Esophagus squamous epithelium (tissue), 4 donors: Measurements from ENCODE around the gene CMC2.

ENCODE experiments used
- CTCF ChIP-seq, 6 experiments: fragments of 450-650 bp in 4 of 6; fragments of 200-600 bp in 2 of 6; sonication (generic) in 2 of 6; IDR thresholded peaks; one replicate each; pipeline ENCODE4 v1.5.1; 2016 to 2019; ENCODE audit warnings: antibody characterized with exemption in 6 of 6, mild to moderate bottlenecking in 4 of 6, moderate library complexity in 4 of 6
- POLR2A ChIP-seq, 4 donors: fragments of 450-650 bp; IDR thresholded peaks; one replicate each; pipeline ENCODE4 v1.6.1; 2017; ENCODE audit warnings: antibody characterized with exemption in 4 of 4, mild to moderate bottlenecking in 4 of 4, moderate library complexity in 3 of 4

- TF ChIP-seq CTCF (IDR thresholded peaks at IDR 0.05) = no peak
- TF ChIP-seq POLR2A (IDR thresholded peaks at IDR 0.05) = no peak
These were observed 1.8 kb upstream of the CMC2 start for GRCh38 chr16:81008505-81008789.
